GM10248 (cell line): ENCODE measurements around the gene NEK10.
A peak's percentile ranks its signal among the peaks of the same experiment; 100 is the strongest.
"Not testable (repeated sequence)": the region's sequence is repeated elsewhere in the genome, so short reads cannot be mapped to it uniquely, and the experiment has no call there.

Source experiments
- CTCF ChIA-PET: fragments of 300-600 bp; sonication (Branson Sonifier 250); formaldehyde crosslinking; extraction: SDS; loops from one replicate; lab custom pipeline; 2021; ENCODE audit warnings: antibody characterized with exemption; lab: Yijun Ruan, JAX
- POLR2A ChIA-PET: fragments of 350-650 bp; sonication (Branson Sonifier 250); formaldehyde crosslinking; extraction: SDS; loops from one replicate; lab custom pipeline; 2020; ENCODE audit warnings: antibody characterized with exemption; lab: Yijun Ruan, JAX
- DNase-seq: peaks from one replicate; pipeline ENCODE4 v3.0.0; 2012; ENCODE audit errors: extremely low spot score
- TF ChIP-seq, protein P1 (sequence below): IDR thresholded peaks from 2 replicates; pipeline ENCODE4 v1.5.1; 2012; ENCODE audit warnings: mild to moderate bottlenecking, low read depth; ENCODE audit errors: extremely low read depth, missing control alignments, control extremely low read depth

NEK10 gene, protein sequence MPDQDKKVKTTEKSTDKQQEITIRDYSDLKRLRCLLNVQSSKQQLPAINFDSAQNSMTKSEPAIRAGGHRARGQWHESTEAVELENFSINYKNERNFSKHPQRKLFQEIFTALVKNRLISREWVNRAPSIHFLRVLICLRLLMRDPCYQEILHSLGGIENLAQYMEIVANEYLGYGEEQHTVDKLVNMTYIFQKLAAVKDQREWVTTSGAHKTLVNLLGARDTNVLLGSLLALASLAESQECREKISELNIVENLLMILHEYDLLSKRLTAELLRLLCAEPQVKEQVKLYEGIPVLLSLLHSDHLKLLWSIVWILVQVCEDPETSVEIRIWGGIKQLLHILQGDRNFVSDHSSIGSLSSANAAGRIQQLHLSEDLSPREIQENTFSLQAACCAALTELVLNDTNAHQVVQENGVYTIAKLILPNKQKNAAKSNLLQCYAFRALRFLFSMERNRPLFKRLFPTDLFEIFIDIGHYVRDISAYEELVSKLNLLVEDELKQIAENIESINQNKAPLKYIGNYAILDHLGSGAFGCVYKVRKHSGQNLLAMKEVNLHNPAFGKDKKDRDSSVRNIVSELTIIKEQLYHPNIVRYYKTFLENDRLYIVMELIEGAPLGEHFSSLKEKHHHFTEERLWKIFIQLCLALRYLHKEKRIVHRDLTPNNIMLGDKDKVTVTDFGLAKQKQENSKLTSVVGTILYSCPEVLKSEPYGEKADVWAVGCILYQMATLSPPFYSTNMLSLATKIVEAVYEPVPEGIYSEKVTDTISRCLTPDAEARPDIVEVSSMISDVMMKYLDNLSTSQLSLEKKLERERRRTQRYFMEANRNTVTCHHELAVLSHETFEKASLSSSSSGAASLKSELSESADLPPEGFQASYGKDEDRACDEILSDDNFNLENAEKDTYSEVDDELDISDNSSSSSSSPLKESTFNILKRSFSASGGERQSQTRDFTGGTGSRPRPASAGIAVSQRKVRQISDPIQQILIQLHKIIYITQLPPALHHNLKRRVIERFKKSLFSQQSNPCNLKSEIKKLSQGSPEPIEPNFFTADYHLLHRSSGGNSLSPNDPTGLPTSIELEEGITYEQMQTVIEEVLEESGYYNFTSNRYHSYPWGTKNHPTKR

DNA sequence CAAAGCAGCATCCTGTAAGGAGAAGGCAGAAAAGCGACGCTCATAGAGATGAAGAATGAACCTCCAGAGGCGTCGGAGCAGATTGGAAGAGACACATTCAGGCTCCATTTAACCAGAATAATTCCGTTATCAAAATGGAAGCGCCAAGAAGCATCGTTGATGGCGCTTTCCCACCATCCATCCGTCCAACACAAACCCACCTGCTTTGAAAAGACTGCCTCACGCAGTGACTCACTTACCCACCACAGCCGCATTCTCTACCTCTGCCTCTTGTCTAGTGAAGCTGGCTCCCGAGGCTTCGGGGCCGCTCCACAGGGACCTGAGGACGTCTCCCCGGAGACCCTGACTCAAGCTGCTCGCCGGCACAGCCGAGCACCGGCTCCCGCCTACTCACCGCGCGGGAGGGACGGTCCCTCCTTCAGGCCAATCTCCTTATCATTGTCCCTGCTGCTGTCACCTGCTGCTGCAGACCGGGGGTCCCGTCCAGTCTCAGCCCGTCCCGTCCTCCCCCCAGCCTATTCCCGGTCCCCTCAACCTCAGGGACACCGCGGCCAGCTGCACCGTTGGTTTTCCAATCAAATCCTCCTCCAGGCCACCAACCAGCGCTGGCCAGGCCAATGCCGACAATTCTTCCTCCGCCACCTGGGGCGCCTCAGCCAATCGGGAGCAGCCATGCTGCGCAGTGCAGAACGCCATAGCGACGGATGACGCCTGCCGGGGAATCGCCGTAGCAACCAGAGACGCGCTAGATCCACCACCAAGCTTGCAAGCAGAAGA, at the start of gene NEK10:
NEK10 (minus strand) TSS at position 553 of the 777 bp plus-strand sequence. CDS start 16,501 bp downstream, outside the sequence.
- ChIA-PET POLR2A (interaction anchor here (0.6 kb wide), 1 partner anchor 116 kb away, joined by 3 read pairs; the partner anchor contains the start of gene SLC4A7), CTCF (interaction anchor here (0.9 to 5.7 kb wide), 8 partner anchors 9 to 313 kb away, joined by 3 to 30 read pairs (median 3); partner anchors contain the start of gene SLC4A7)
- DNase-seq = peak; percentile 96
- TF ChIP-seq, protein P1, sequence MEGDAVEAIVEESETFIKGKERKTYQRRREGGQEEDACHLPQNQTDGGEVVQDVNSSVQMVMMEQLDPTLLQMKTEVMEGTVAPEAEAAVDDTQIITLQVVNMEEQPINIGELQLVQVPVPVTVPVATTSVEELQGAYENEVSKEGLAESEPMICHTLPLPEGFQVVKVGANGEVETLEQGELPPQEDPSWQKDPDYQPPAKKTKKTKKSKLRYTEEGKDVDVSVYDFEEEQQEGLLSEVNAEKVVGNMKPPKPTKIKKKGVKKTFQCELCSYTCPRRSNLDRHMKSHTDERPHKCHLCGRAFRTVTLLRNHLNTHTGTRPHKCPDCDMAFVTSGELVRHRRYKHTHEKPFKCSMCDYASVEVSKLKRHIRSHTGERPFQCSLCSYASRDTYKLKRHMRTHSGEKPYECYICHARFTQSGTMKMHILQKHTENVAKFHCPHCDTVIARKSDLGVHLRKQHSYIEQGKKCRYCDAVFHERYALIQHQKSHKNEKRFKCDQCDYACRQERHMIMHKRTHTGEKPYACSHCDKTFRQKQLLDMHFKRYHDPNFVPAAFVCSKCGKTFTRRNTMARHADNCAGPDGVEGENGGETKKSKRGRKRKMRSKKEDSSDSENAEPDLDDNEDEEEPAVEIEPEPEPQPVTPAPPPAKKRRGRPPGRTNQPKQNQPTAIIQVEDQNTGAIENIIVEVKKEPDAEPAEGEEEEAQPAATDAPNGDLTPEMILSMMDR = no peak

DNA sequence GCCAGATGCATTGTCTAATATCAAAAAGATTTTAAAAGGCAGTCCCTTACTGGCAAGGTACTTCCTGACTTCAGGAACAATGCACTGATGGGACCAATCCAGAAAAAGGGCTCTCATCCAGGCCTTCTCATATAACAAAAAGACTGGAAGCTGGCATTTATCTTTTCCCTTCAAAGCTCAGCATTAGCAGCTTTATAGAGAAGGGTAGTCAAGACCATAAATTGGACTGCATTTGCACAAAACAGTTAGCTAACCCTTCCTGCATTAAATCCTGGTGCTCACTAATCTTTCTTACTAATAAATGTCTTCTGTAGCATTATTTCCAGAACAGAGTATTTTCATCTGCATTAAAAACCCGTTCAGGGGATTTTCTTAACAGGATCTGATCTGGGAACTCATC, 46.0 kb upstream of the NEK10 start:
- POLR2A ChIA-PET = no interaction called here
- TF ChIP-seq, protein P1 = no peak
- DNase-seq = no peak
- CTCF ChIA-PET = interaction anchor here (0.9 to 1.3 kb wide), 2 partner anchors 17 to 44 kb away, joined by 3 to 4 read pairs; no protein-coding TSS in a partner anchor

DNA sequence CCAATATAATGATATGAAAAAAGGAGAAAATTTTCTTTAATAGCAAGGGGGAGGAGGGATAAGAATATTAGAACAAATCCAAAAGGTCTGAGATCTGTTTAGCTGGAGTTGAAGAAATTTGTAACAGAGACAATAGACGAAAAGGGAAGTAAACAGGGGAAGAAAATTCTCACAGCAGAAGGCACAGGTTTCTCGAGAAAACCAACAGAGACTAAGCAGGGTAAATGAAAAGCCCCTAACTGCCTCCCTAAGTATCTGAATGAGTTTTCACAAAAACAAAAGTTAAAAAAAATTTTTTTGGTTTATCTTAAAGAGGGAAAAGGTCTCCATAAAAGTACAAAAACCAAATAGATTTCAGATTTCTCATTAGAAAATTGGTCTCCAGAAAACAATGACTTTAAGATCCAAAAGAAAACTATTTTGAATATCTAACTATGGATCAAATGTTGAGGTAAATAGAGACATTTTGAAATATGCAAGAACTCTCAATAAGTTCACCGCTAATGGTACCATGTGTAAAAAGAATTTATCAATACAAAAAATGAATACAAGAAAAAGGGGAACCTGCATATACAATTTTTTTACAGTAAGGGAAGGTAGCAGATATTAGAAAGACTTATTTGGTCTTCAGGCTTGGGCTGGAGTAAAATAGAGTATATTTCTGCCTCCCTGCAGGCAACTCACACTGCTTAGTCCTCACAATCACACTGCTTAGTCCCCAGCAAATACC, 23.9 kb upstream of the NEK10 start:
- TF ChIP-seq, protein P1 = no peak
- DNase-seq = peak; percentile 45
- ChIA-PET CTCF (interaction anchor here (5.5 kb wide), 1 partner anchor 9 kb away, joined by 23 read pairs; no protein-coding TSS in a partner anchor), POLR2A (no interaction called here)

DNA sequence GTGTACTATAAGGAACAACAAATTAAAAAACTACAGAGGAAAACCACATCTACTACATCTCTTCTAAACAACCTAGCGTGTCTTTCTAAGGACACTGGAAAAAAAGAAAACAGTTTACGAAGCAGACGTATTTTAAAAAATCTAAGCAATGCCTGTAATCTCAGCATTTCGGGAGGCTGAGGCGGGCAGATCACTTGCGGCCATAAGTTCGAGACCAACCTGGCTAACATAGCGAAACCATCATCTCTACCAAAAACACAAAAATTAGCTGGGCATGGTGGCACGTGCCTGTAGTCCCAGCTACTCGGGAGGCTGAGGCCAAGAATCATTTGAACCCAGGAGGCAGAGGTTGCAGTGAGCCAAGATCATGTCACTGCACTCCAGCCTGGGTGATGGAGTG, 23.2 kb upstream of the NEK10 start:
- CTCF ChIA-PET = interaction anchor here (2.0 to 5.5 kb wide), 2 partner anchors 10 to 14 kb away, joined by 6 to 23 read pairs; no protein-coding TSS in a partner anchor
- POLR2A ChIA-PET = not testable (repeated sequence)

DNA sequence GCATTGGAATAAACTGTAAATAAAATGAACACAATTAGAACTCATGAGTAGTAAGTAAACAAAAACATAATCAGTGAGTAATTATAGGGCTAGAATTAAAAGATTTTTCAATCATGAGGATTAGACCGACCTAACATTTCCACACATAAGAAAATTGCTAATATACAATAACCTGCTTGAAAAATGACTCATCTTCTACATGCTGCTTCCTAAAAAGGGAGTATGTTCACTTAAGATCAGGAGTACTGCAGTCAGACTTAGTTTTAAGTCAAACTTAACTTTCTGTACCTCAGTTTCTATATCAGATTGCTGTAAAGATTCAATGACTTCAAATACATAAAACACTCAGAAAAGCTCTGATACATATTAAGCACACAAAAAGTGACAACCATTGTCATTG, 22.6 kb upstream of the NEK10 start:
- DNase-seq = no peak
- ChIA-PET POLR2A (no interaction called here), CTCF (interaction anchor here (2.0 to 5.5 kb wide), 2 partner anchors 11 to 14 kb away, joined by 6 to 23 read pairs; no protein-coding TSS in a partner anchor)
- TF ChIP-seq, protein P1 = no peak

More for the DNA sequence above, 23.2 kb upstream of the NEK10 start:
- DNase-seq = not testable (repeated sequence)
